Measurements from ENCODE around the gene SLC26A1. TPM values are rescaled to one million over a fixed set of nuclear protein-coding genes. Genes with fewer than 3 reads are reported as not detected.
"Not testable (repeated sequence)": the region's sequence is repeated elsewhere in the genome, so short reads cannot be mapped to it uniquely, and the experiment has no call there.

Gene SLC26A1
- total and polyA plus RNA-seq, 3 donors from 2014 or later = 0.51 to 2.0 (median 0.99) TPM

DNA sequence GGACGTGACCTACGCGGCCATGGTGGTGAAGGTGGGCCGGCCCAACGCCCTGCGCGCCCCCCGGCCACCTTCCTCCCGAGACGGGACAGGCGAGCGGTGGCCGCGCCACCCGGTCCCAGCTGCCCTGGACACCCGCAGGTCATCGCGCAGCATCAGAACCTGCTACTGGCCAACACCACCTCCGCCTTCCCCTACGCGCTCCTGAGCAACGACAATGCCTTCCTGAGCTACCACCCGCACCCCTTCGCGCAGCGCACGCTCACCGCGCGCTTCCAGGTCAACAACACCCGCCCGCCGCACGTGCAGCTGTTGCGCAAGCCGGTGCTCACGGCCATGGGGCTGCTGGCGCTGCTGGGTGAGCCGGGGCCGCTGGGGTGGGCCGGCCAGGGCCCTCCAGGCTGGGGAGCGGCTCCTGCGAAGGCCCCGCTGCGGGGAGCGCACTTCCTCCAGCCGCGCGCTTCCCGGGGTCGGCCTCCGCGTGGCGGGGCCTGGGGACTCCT is 9.0 kb upstream of the SLC26A1 start:
- peak; percentile 41 for DNase-seq
- TF ChIP-seq, protein P1, sequence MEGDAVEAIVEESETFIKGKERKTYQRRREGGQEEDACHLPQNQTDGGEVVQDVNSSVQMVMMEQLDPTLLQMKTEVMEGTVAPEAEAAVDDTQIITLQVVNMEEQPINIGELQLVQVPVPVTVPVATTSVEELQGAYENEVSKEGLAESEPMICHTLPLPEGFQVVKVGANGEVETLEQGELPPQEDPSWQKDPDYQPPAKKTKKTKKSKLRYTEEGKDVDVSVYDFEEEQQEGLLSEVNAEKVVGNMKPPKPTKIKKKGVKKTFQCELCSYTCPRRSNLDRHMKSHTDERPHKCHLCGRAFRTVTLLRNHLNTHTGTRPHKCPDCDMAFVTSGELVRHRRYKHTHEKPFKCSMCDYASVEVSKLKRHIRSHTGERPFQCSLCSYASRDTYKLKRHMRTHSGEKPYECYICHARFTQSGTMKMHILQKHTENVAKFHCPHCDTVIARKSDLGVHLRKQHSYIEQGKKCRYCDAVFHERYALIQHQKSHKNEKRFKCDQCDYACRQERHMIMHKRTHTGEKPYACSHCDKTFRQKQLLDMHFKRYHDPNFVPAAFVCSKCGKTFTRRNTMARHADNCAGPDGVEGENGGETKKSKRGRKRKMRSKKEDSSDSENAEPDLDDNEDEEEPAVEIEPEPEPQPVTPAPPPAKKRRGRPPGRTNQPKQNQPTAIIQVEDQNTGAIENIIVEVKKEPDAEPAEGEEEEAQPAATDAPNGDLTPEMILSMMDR (IDR thresholded peaks at IDR 0.05) = no peak
- no peak for TF ChIP-seq POLR2A (IDR thresholded peaks at IDR 0.05)
- Histone ChIP-seq H3K4me3 (peak overlapping the region; percentile 12 to 44), H3K9me3 (no peaks in the 10 kb centered on the region), H3K4me1 (peaks cover 7% of the 10 kb centered on the region), H3K27ac (no peak overlapping the region), H3K27me3 (no peaks in the 10 kb centered on the region), H3K36me3 (ENCODE audit: low read depth, missing control alignments) (no peaks in the 10 kb centered on the region)
- intact Hi-C loops (cut with DNase I; ENCODE audit: low total_unique reads) = no loop called here
- 0 to 7% methylated on average over 12 to 48 of the region's 54 CpGs for WGBS, 2 donors

- Histone ChIP-seq H3K27me3 (no peaks in the 10 kb centered on the region), H3K4me1 (peaks cover 7% of the 10 kb centered on the region), H3K4me3 (peak overlapping the region; percentile 12 to 44), H3K36me3 (ENCODE audit: low read depth, missing control alignments) (no peaks in the 10 kb centered on the region), H3K9me3 (no peaks in the 10 kb centered on the region), H3K27ac (no peak overlapping the region)
- intact Hi-C loops (cut with DNase I; ENCODE audit: low total_unique reads) = no loop called here
- TF ChIP-seq POLR2A (IDR thresholded peaks at IDR 0.05) = no peak
- TF ChIP-seq, protein P1 (IDR thresholded peaks at IDR 0.05) = no peak
- WGBS, 2 donors = 26 to 83% methylated on average over 2 to 47 of the region's 48 CpGs
- DNase-seq = no peak
Measured at GRCh38 chr4:1001561-1002130, 8.4 kb upstream of the SLC26A1 start.

DNA sequence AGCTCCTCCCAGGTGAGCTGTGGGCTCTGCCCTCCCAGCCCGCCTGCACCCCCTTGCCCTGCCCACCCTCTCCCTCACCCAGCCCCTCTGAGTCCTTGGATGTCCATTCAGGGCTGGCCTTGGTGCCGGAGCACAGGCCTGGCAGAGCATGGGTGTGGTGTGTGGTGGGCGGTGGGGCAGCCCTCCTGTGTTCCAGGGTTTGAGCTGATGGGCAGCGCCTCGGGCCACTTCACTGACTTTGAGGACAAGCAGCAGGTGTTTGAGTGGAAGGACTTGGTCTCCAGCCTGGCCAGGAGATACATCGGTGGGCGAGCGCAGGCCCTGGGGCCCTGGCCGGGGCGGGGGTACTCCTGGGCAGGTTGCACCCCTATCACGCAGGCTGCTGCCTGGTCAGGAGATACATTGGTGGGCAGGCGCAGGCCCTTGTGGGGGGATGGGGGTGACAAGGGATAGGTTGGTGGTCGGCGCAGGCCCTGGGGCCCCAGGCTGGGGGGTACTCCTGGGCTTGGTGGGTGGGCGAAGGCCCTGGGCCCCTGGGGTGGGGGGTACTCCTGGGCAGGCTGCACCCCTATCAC is 7.6 kb upstream of the SLC26A1 start:
- 80 to 92% methylated on average over 1 to 15 of the region's 15 CpGs for WGBS, 2 donors
- intact Hi-C loops (cut with DNase I; ENCODE audit: low total_unique reads) = no loop called here
- Histone ChIP-seq H3K9me3 (no peaks in the 10 kb centered on the region), H3K4me1 (peaks cover 7% of the 10 kb centered on the region), H3K4me3 (no peak overlapping the region), H3K27me3 (no peaks in the 10 kb centered on the region), H3K36me3 (ENCODE audit: low read depth, missing control alignments) (no peaks in the 10 kb centered on the region), H3K27ac (no peak overlapping the region)
- no peak for DNase-seq
- TF ChIP-seq, protein P1 (IDR thresholded peaks at IDR 0.05) = no peak
- TF ChIP-seq POLR2A (IDR thresholded peaks at IDR 0.05) = no peak

DNA sequence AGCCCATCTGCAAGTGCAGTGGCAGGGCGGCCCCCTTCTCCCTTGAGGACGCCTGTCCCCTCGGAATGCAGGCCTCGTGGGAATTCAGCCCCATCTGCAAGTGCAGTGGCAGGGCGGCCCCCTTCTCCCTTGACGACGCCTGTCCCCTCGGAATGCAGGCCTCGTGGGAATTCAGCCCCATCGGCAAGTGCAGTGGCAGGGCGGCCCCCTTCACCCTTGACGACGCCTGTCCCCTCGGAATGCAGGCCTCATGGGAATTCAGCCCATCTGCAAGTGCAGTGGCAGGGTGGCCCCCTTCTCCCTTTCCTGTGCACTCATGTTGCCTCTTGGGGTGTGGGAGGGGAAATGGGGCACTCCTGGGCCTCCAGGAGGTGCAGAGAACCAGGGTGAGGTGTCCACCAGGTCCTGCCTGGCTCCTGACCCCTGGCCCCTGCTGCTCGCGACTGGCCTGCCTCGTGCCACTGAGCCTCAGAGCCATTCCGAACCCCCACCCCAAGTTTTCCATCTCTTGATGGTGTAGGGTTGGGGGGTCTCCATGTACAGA is 6.8 kb upstream of the SLC26A1 start:
- Histone ChIP-seq H3K27ac (no peak overlapping the region), H3K4me3 (no peak overlapping the region), H3K4me1 (peaks cover 7% of the 10 kb centered on the region), H3K27me3 (no peaks in the 10 kb centered on the region), H3K9me3 (no peaks in the 10 kb centered on the region), H3K36me3 (ENCODE audit: low read depth, missing control alignments) (no peaks in the 10 kb centered on the region)
- TF ChIP-seq POLR2A (IDR thresholded peaks at IDR 0.05) = no peak
- TF ChIP-seq, protein P1 (IDR thresholded peaks at IDR 0.05) = no peak
- no peak for DNase-seq
- intact Hi-C loops (cut with DNase I; ENCODE audit: low total_unique reads) = no loop called here
- 69 to 81% methylated on average over 5 to 14 of the region's 18 CpGs for WGBS, 2 donors

- H3K27ac ChIP-seq; H3K4me3 ChIP-seq; H3K9me3 ChIP-seq; H3K36me3 ChIP-seq (ENCODE audit: low read depth, missing control alignments); DNase-seq; H3K4me1 ChIP-seq; intact Hi-C loops (cut with DNase I; ENCODE audit: low total_unique reads); H3K27me3 ChIP-seq: not testable (repeated sequence)
- 51 to 63% methylated on average over 15 to 17 of the region's 21 CpGs for WGBS, 2 donors
Measured at GRCh38 chr4:999240-999863, 6.1 kb upstream of the SLC26A1 start.
